CD4-positive, alpha-beta memory T cell (primary cell): ENCODE results near the gene BCAR3. TPM values are rescaled to one million over a fixed set of nuclear protein-coding genes. Genes with fewer than 3 reads are reported as not detected.

ENCODE experiments used
- CTCF ChIA-PET: fragments of 350-600 bp; sonication (Branson Sonifier 250); formaldehyde crosslinking; loops from one replicate; lab custom pipeline; 2021; ENCODE audit warnings: inconsistent platforms; ENCODE audit not compliant: partially characterized antibody; lab: Charles Lee
- POLR2A ChIA-PET: fragments of 350-600 bp; sonication (Branson Sonifier 250); formaldehyde crosslinking; loops from one replicate; lab custom pipeline; 2021; ENCODE audit not compliant: partially characterized antibody; lab: Charles Lee
- DNase-seq, 5 donors: peaks; one replicate each; pipeline versions ENCODE4 v3.0.0 to v3.0.0-alpha.2; 2020 to 2022; ENCODE audit warnings: mixed read lengths in 1 of 5
- H3K27ac ChIP-seq: one replicate; pipeline ENCODE4 v1.7.0; 2013; ENCODE audit warnings: low read depth, low read length
- H3K27me3 ChIP-seq: 2 replicates; pipeline ENCODE4 v1.7.0; 2013; ENCODE audit warnings: mild to moderate bottlenecking, low read length, moderate library complexity; ENCODE audit not compliant: insufficient read depth
- H3K36me3 ChIP-seq: 2 replicates; pipeline ENCODE4 v1.7.0; 2013; ENCODE audit warnings: mild to moderate bottlenecking, low read length, moderate library complexity; ENCODE audit not compliant: insufficient read depth
- H3K4me1 ChIP-seq: 2 replicates; pipeline ENCODE4 v1.7.0; 2013; ENCODE audit warnings: mild to moderate bottlenecking, low read length, moderate library complexity; ENCODE audit not compliant: insufficient read depth
- H3K4me3 ChIP-seq, 2 donors: one replicate each; pipeline ENCODE4 v1.7.0; 2013; ENCODE audit warnings: low read length in 2 of 2, mild to moderate bottlenecking in 1 of 2
- H3K9me3 ChIP-seq, 2 donors: one replicate each; pipeline ENCODE4 v1.7.0; 2013; ENCODE audit warnings: low read length in 2 of 2, control low read depth in 1 of 2; ENCODE audit not compliant: control insufficient read depth in 1 of 2
- H3K27ac Mint-ChIP-seq, 7 donors: one replicate each; pipeline ENCODE4 v1.8.0; 2020 to 2021; ENCODE audit warnings: mixed read lengths in 7 of 7, mild to moderate bottlenecking in 6 of 7, inconsistent platforms in 3 of 7, moderate library complexity in 3 of 7
- H3K27me3 Mint-ChIP-seq, 2 donors: one replicate each; pipeline ENCODE4 v1.8.0; 2020 to 2021; ENCODE audit warnings: mixed read lengths in 2 of 2
- H3K36me3 Mint-ChIP-seq, 2 donors: one replicate each; pipeline ENCODE4 v1.8.0; 2020 to 2021; ENCODE audit warnings: mixed read lengths in 2 of 2, inconsistent platforms in 1 of 2, mild to moderate bottlenecking in 1 of 2
- H3K4me1 Mint-ChIP-seq, 4 donors: one replicate each; pipeline ENCODE4 v1.8.0; 2020 to 2021; ENCODE audit warnings: mixed read lengths in 4 of 4, mild to moderate bottlenecking in 1 of 4
- H3K4me3 Mint-ChIP-seq, 8 donors: one replicate each; pipeline ENCODE4 v1.8.0; 2020 to 2021; ENCODE audit warnings: mixed read lengths in 8 of 8, mild to moderate bottlenecking in 7 of 8, moderate library complexity in 6 of 8, inconsistent platforms in 3 of 8
- H3K9me3 Mint-ChIP-seq, 8 donors: one replicate each; pipeline ENCODE4 v1.8.0; 2020 to 2021; ENCODE audit warnings: mixed read lengths in 8 of 8, mild to moderate bottlenecking in 5 of 8, inconsistent platforms in 3 of 8, moderate library complexity in 1 of 8
- intact Hi-C: fragments of 100-400 bp; cut with micrococcal nuclease; formaldehyde crosslinking; loops from one replicate; pipeline ENCODE4 v1.15.1; 2023
- polyA plus RNA-seq, 2 donors: library from polyadenylated mRNA; unstranded; fragments of 300-500 nt; fragmentation: Illumina TruSeq; gene quantifications; one replicate each; pipeline ENCODE4 v1.2.3, GENCODE V29; 2021
- total RNA-seq, 2 experiments: library from RNA; stranded (reverse); gene quantifications; one replicate each; pipeline ENCODE4 v1.2.3, GENCODE V29; 2021

BCAR3 gene
- total and polyA plus RNA-seq, 4 experiments from 2014 or later: 0.39 to 1.2 (median 0.76) TPM

DNA sequence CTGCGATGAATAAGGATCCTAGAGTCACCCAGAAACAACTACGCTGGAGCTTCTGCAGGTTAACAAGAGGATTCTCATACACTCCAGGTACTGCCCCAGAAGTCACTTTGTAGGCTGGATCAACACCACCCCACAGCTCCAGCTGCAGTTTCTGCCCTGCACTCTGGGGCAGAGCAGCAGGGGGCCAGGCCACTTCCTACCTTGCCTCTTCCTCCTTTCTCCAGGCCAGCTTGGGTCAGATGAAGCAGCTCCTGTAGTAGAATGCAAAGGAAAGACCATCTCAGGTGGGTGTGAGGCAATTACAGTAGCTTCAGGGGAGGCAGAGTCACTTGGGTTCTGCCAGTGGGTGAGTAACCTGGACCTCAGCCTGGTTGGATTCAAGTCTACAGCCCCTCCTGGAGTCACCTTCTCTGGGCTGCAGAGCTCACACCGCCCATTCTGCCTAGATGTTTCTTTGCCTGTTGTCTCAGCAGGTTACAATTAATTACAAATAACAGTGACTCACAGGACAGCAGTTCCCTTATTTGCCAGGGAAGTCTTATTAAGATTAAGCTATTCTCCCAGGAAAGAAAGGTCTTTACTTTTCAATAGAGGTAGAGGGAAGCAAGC, 24.4 kb upstream of the BCAR3 start:
- no peak overlapping the region for H3K27ac ChIP-seq
- peaks cover 17% of the 10 kb centered on the region for H3K4me1 ChIP-seq
- Mint-ChIP-seq H3K27ac (no peak overlapping the region), H3K4me1 (peaks cover 7 to 23% (median 14%) of the 10 kb centered on the region in 4 donors), H3K27me3 (no peaks in the 10 kb centered on the region), H3K4me3 (no peak overlapping the region), H3K9me3 (peaks cover 0 to 1% (median 0%) of the 10 kb centered on the region in 8 donors), H3K36me3 (no peaks in the 10 kb centered on the region)
- ChIA-PET POLR2A (no interaction called here), CTCF (no interaction called here)
- intact Hi-C loops: no loop called here
- H3K27me3 ChIP-seq: no peaks in the 10 kb centered on the region
- H3K4me3 ChIP-seq: no peak overlapping the region
- DNase-seq: no peak
- H3K9me3 ChIP-seq: no peaks in the 10 kb centered on the region
- H3K36me3 ChIP-seq: no peaks in the 10 kb centered on the region

DNA sequence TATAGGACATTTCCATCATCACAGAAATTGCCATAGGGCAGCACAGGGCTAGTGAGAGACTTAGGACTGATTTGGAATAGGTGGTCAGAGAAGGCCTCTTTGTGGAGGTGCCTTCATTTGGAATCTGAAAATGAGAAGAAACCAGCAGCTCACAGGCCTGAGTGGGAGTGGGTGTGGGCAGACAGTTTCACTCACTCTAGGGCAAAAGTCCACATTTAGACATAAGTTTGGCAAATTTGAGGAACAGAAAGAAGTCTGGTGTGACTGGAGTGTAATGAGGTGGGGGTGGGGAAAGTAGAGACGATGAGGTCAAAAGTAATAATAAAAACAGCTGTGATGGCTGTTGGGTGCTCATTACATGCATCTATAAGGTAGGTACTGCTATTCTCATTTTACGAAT, 22.4 kb upstream of the BCAR3 start:
- peaks cover 0 to 1% (median 0%) of the 10 kb centered on the region in 8 donors for H3K9me3 Mint-ChIP-seq
- Histone ChIP-seq H3K27me3 (no peaks in the 10 kb centered on the region), H3K27ac (no peak overlapping the region), H3K4me3 (no peak overlapping the region), H3K9me3 (no peaks in the 10 kb centered on the region), H3K4me1 (peaks cover 12% of the 10 kb centered on the region), H3K36me3 (no peaks in the 10 kb centered on the region)
- intact Hi-C loops: no loop called here
- ChIA-PET POLR2A (no interaction called here), CTCF (interaction anchor here (0.9 kb wide), 1 partner anchor 36 kb away, joined by 3 read pairs; no protein-coding TSS in a partner anchor)
- no peaks in the 10 kb centered on the region for H3K27me3 Mint-ChIP-seq
- H3K36me3 Mint-ChIP-seq: no peaks in the 10 kb centered on the region
- H3K27ac Mint-ChIP-seq: no peak overlapping the region
- DNase-seq: no peak
- H3K4me3 Mint-ChIP-seq: no peak overlapping the region
- peaks cover 7 to 15% (median 10%) of the 10 kb centered on the region in 4 donors for H3K4me1 Mint-ChIP-seq

DNA sequence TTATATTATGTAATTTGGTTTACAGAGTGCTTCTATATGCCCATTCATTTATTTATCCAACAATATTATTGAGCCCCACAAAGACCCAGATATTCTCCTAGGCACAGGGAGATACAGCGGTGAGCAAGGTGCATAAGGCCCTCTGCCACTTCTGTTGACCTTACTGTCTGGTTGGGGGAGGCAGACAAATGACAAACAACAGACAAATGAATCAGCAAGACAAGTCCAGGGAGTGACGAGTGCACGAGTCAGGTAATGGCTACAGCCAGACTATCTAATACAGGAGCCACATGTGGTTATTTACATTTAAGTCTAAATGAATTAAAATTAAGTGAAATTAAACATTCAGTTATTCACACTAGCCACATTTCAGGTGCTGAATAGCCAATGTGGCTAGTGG, 22.0 kb upstream of the BCAR3 start:
- Histone ChIP-seq H3K4me1 (peaks cover 8% of the 10 kb centered on the region), H3K4me3 (no peak overlapping the region), H3K27me3 (no peaks in the 10 kb centered on the region), H3K9me3 (no peaks in the 10 kb centered on the region), H3K27ac (no peak overlapping the region), H3K36me3 (no peaks in the 10 kb centered on the region)
- no peak overlapping the region for H3K27ac Mint-ChIP-seq
- ChIA-PET CTCF (no interaction called here), POLR2A (no interaction called here)
- H3K4me3 Mint-ChIP-seq: no peak overlapping the region
- no peaks in the 10 kb centered on the region for H3K9me3 Mint-ChIP-seq
- no peaks in the 10 kb centered on the region for H3K36me3 Mint-ChIP-seq
- intact Hi-C loops: no loop called here
- H3K4me1 Mint-ChIP-seq: peaks cover 4 to 11% (median 7%) of the 10 kb centered on the region in 4 donors
- DNase-seq: no peak
- no peaks in the 10 kb centered on the region for H3K27me3 Mint-ChIP-seq

- no peak overlapping the region for H3K4me3 ChIP-seq
- no peak overlapping the region for H3K27ac Mint-ChIP-seq
- no peaks in the 10 kb centered on the region for H3K4me1 ChIP-seq
- no peaks in the 10 kb centered on the region for H3K27me3 ChIP-seq
- H3K9me3 Mint-ChIP-seq: no peaks in the 10 kb centered on the region
- no peak for DNase-seq
- ChIA-PET CTCF (no interaction called here), POLR2A (no interaction called here)
- intact Hi-C loops: no loop called here
- no peaks in the 10 kb centered on the region for H3K36me3 ChIP-seq
- H3K27me3 Mint-ChIP-seq: no peaks in the 10 kb centered on the region
- H3K4me3 Mint-ChIP-seq: no peak overlapping the region
- no peaks in the 10 kb centered on the region for H3K36me3 Mint-ChIP-seq
- no peaks in the 10 kb centered on the region for H3K9me3 ChIP-seq
- peaks cover 0 to 3% (median 2%) of the 10 kb centered on the region in 4 donors for H3K4me1 Mint-ChIP-seq
- no peak overlapping the region for H3K27ac ChIP-seq
Measured at GRCh38 chr1:93702828-93703183, 21.2 kb upstream of the BCAR3 start.

GRCh38 chr1:93702111-93702827, 20.6 kb upstream of the BCAR3 start:
- Histone ChIP-seq H3K27ac (no peak overlapping the region), H3K4me3 (no peak overlapping the region), H3K36me3 (no peaks in the 10 kb centered on the region), H3K9me3 (no peaks in the 10 kb centered on the region), H3K4me1 (no peaks in the 10 kb centered on the region), H3K27me3 (no peaks in the 10 kb centered on the region)
- no peaks in the 10 kb centered on the region for H3K36me3 Mint-ChIP-seq
- no peaks in the 10 kb centered on the region for H3K27me3 Mint-ChIP-seq
- no peak for DNase-seq
- no peak overlapping the region for H3K4me3 Mint-ChIP-seq
- H3K9me3 Mint-ChIP-seq: no peaks in the 10 kb centered on the region
- no peaks in the 10 kb centered on the region for H3K4me1 Mint-ChIP-seq
- intact Hi-C loops: no loop called here
- ChIA-PET POLR2A (no interaction called here), CTCF (no interaction called here)
- H3K27ac Mint-ChIP-seq: no peak overlapping the region

- Mint-ChIP-seq H3K36me3 (no peaks in the 10 kb centered on the region), H3K27me3 (no peaks in the 10 kb centered on the region), H3K9me3 (no peaks in the 10 kb centered on the region), H3K4me3 (no peak overlapping the region), H3K4me1 (no peaks in the 10 kb centered on the region), H3K27ac (no peak overlapping the region)
- Histone ChIP-seq H3K36me3 (no peaks in the 10 kb centered on the region), H3K9me3 (no peaks in the 10 kb centered on the region), H3K27ac (no peak overlapping the region), H3K4me3 (no peak overlapping the region), H3K4me1 (no peaks in the 10 kb centered on the region), H3K27me3 (no peaks in the 10 kb centered on the region)
- DNase-seq: no peak
- ChIA-PET CTCF (no interaction called here), POLR2A (no interaction called here)
- intact Hi-C loops: no loop called here
Measured at GRCh38 chr1:93701629-93702028, 20.0 kb upstream of the BCAR3 start.

- intact Hi-C loops: no loop called here
- Histone ChIP-seq H3K27ac (no peak overlapping the region), H3K4me3 (no peak overlapping the region), H3K9me3 (no peaks in the 10 kb centered on the region), H3K4me1 (no peaks in the 10 kb centered on the region), H3K27me3 (no peaks in the 10 kb centered on the region), H3K36me3 (no peaks in the 10 kb centered on the region)
- H3K27me3 Mint-ChIP-seq: no peaks in the 10 kb centered on the region
- no peak overlapping the region for H3K4me3 Mint-ChIP-seq
- no peaks in the 10 kb centered on the region for H3K9me3 Mint-ChIP-seq
- POLR2A ChIA-PET: no interaction called here
- no peaks in the 10 kb centered on the region for H3K4me1 Mint-ChIP-seq
- CTCF ChIA-PET: no interaction called here
- no peak overlapping the region for H3K27ac Mint-ChIP-seq
- no peaks in the 10 kb centered on the region for H3K36me3 Mint-ChIP-seq
- no peak for DNase-seq
Measured at GRCh38 chr1:93700532-93701469, 19.2 kb upstream of the BCAR3 start.
